EH (cell line): Measurements from ENCODE around the gene HSD3B2.
A peak's percentile ranks its signal among the peaks of the same experiment; 100 is the strongest.
"Not testable (repeated sequence)": the region's sequence is repeated elsewhere in the genome, so short reads cannot be mapped to it uniquely, and the experiment has no call there.

Experiments used
- DNase-seq: peaks from one replicate; pipeline ENCODE4 v3.0.0-alpha.2; 2015; ENCODE audit warnings: low read depth

The HSD3B2 gene

GRCh38 chr1:119414950-119415349 is at the start of gene HSD3B2:
TSS of gene HSD3B2 (plus strand) at chr1:119415150. CDS start at chr1:119415420, 270 bp downstream.
- no peak for DNase-seq

DNA sequence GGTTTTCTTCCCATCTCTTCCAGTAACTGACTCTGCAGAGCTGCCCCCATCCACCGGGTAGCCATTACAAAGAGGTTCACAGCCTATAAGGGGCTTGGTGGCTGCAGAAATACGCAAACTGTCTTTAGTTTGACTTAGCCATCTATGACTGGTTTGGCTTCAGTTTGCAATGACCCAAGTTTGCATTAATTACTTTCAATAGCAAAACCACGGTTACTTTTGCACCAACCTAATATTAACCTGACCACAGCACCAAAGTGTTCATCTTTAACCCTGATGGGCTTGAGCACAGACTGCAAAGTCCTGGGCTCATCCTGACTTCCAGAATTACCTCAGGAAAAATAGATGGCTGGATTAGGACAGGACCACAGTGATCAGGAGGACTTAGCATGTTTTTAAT is 48.5 kb upstream of the HSD3B2 start:
- DNase-seq, result no peak

GRCh38 chr1:119367432-119368124 is 47.4 kb upstream of the HSD3B2 start:
- DNase-seq, result peak; percentile 52

- DNase-seq, result no peak
These were observed 46.4 kb upstream of the HSD3B2 start, which contains the start of gene HAO2 for GRCh38 chr1:119368554-119368953. TSS of gene HAO2 (plus strand) at chr1:119368785. CDS start at chr1:119381086, 12,301 bp downstream.

DNA sequence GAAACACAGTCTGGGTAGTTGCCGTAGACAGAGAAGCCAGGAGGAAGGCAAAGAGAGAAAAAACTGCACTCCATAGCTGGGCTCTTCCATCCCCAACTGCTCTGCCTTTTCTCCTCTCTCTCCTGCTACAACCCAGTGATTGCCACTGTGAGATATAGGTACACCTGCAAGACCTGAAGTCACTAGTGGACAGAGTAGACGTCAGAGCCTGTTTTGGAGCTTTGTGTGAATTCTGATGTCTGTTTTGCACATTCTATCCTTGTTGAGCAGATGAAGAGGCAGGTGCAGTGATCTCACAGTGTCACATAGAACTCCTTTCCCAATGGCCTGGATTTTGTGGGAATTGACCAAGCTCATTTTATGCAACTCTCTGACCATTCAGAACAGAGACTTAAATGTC is 44.2 kb upstream of the HSD3B2 start:
- DNase-seq, result no peak

- DNase-seq, result no peak
These were observed 43.1 kb upstream of the HSD3B2 start for GRCh38 chr1:119371815-119372214.

GRCh38 chr1:119372503-119373086 is 42.4 kb upstream of the HSD3B2 start:
- peak; percentile 6 for DNase-seq

DNA sequence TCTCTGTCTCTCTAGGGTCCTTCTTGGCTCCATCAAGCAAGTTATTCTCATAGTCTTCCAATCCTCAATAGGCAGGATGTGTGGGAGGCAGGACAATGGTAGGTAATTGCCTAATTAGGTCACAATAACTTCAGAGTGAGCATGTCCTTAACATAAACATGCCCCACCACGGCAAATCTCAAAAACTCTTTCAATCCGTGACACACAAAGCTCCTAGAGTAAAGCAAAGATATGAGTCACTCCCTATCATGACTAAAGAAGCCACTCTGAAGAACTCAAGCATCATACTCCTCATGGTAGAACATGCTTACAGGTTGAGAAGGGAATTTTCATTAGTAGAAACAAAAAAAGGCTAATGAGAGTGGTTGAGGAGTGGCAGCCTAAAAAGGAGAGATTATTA is 41.5 kb upstream of the HSD3B2 start:
- peak; percentile 38 for DNase-seq

- no peak for DNase-seq
These were observed 40.6 kb upstream of the HSD3B2 start for GRCh38 chr1:119374208-119374874.

DNA sequence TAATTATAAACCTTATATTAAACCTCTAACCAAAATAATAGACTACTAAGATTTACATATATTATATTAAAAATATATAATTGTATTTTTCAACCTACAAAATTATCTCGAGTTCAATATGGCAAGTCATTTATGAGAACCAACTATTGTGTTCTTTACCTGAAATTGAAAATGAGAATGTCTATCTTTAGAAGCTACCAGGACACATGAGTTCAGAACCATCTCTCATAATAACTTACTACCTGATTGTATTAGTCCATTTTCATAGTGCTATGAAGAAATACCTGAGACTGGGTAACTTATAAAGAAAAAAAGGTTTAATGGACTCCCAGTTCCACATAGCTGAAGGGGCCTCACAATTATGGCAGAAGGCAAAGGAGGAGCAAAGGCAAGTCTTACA is 39.6 kb upstream of the HSD3B2 start:
- DNase-seq, result no peak

DNA sequence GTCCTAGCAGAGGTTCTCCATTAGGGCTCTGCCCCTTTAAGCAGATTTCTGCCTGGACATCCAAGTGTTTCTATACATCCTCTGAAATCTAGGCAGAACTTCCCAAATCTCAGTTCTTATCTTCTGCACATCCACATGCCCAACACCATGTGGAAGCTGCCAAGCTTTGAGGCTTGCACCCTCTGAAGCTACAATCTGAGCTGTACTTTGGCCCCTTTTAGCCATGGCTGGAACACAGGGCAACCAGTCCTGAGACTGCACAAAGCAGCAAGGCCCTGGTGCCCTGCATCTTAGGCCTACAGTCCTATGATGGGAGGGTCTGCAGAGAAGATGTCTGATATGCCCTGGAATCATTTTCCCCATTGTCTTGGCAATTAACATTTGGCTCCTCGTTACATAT is 38.4 kb upstream of the HSD3B2 start:
- no peak for DNase-seq

GRCh38 chr1:119377594-119377993 is 37.4 kb upstream of the HSD3B2 start:
- not testable (repeated sequence) for DNase-seq

DNA sequence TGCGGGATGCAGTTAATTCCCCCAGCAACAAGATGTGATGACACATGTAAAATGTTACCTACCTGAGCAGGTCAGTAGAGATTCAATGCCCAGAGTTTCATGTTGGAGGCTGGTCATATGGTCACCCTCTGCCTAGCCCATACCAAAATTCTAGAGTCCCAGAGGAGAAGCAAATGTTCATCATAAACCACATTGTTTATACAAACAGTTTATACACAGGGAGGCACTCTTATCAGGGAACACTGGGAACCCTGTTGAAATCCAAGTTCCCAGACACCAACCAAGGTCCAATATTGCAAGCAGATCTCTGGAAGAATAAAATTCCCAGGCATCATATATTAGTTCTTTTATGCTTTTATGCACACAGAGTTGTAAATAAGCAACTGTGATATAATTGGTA is 35.8 kb upstream of the HSD3B2 start:
- DNase-seq, result no peak

DNA sequence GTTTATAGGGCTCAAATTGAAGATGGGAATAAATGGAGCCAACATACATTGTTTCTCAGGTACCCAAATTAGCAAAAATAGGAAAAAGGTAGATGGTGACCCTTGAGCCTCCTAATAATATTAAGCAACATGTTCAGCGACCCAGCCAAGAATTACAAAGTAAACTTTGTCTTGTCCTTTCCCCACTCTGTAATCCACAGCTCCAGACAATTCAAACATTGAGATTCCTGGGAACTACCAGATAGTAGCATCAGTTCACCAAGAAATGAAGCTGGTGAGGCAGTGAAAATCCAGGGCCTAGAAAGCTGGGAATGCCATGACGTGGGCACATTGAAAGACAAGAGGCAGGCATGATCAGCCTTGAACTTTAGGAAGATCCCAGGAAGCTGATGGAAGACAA is 34.6 kb upstream of the HSD3B2 start:
- DNase-seq, result no peak

DNA sequence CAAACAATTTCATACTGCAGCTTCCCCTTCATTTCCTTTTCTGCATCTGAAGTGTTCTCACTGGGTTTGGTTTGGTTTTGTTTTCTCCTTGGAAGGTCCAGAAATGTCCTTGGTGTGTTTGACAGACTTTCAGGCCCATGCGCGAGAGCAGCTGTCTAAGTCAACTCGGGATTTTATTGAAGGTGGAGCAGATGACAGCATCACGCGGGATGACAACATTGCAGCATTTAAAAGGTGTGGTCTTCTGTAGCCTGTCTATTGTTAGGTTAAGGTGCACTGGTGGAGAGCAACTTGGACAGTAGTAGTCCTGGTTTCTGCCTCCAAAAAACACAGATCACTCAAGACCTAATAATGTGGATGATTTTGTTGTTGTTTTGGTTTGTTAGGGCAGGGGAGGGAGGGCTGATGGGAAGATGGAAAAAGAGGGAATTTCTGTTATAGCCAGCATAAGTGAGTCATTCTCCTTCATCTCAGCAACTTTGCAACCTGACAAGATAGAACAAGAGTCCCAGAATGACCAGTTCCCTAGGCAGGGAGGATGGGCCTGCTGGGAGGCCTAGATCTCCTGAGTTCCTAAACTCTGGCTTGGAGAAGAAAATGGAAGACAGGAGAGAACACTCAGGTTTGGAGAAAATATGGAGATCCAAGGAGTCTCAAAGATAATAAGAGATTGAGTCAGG is 33.8 kb upstream of the HSD3B2 start:
- no peak for DNase-seq

GRCh38 chr1:119384591-119384990 is 30.4 kb upstream of the HSD3B2 start:
- DNase-seq, result no peak

GRCh38 chr1:119385650-119386049 is 29.3 kb upstream of the HSD3B2 start:
- DNase-seq, result no peak

GRCh38 chr1:119387858-119388257 is 27.1 kb upstream of the HSD3B2 start:
- no peak for DNase-seq

GRCh38 chr1:119388450-119388849 is 26.5 kb upstream of the HSD3B2 start:
- no peak for DNase-seq

DNA sequence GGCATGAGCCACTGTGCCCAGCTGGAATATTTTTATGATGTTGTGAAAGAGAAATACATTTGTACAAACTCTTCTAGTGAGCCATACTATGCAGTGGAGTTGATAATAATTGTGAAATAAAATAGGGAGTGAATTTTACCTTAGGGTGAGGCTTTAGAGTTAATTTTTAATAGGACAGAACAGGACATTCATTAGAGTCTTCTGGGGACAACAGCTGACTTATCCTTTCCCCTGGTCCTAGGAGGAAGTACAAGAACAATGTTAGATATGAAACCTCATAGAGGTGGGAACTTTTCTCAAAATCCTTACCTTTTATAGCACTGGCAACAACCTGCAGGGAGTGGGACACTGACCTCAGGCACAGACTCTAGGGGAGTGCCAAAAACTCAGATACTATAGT is 24.4 kb upstream of the HSD3B2 start:
- no peak for DNase-seq

DNA sequence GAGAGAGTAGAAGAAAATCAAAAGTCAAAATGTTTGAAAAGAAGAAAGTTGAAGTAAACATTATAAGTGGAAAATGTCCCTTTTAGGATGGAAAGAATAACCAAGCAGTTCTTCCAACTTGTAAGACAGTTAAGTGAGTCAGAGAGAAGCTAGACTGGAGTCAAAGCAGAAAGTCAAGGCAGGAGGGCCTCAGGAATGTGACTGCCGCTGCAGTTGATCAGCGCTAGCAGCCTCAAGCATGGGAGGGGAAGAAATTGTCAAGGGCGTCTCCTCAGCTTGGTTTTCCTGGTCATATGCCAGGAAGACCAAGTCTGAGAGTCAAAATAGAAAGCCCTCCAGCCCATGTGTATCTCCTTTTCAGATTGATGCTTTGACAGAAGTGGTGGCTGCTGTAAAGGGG is 23.2 kb upstream of the HSD3B2 start:
- no peak for DNase-seq

- no peak for DNase-seq
These were observed 20.9 kb upstream of the HSD3B2 start for GRCh38 chr1:119394085-119394484.

DNA sequence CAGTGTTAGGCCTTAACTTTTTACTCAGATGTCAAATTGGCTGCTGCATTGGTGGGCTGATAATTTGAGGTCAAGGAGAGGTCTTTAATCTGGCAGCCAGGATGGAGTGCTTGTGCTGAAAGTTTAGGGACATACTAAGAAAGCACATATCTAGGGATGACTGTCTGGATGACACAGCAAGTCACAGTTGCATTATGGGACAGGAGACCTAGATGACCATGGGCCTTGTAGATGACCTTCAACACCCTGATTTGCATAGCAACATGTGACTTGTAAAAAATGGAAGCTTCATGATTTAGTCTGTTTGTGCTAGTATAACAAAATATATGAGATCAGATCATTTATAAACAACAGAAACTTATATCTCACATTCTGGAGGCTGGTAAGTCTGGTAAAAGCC is 18.0 kb upstream of the HSD3B2 start:
- DNase-seq, result no peak
